Fibroblast of lung (primary cell): ENCODE data around the gene MKI67.

Experiments
- EZH2 ChIP-seq: IDR thresholded peaks from 2 replicates; pipeline ENCODE4 v1.5.1; 2012; ENCODE audit warnings: low read length, control low read depth, mild to moderate bottlenecking; ENCODE audit errors: missing control alignments
- TF ChIP-seq, protein P1 (sequence below), 2 donors: IDR thresholded peaks in 1 of 2; conservative IDR thresholded peaks in 1 of 2; 1 replicate in 1 of 2; 2 replicates in 1 of 2; pipeline ENCODE4 v1.5.1; 2011 to 2012; ENCODE audit warnings: low read length in 2 of 2, control low read depth in 1 of 2, inconsistent platforms in 1 of 2, low read depth in 1 of 2, mild to moderate bottlenecking in 1 of 2

GRCh38 chr10:128156999-128157755, 31.0 kb upstream of the MKI67 start:
- no peak for TF ChIP-seq EZH2
- TF ChIP-seq, protein P1, sequence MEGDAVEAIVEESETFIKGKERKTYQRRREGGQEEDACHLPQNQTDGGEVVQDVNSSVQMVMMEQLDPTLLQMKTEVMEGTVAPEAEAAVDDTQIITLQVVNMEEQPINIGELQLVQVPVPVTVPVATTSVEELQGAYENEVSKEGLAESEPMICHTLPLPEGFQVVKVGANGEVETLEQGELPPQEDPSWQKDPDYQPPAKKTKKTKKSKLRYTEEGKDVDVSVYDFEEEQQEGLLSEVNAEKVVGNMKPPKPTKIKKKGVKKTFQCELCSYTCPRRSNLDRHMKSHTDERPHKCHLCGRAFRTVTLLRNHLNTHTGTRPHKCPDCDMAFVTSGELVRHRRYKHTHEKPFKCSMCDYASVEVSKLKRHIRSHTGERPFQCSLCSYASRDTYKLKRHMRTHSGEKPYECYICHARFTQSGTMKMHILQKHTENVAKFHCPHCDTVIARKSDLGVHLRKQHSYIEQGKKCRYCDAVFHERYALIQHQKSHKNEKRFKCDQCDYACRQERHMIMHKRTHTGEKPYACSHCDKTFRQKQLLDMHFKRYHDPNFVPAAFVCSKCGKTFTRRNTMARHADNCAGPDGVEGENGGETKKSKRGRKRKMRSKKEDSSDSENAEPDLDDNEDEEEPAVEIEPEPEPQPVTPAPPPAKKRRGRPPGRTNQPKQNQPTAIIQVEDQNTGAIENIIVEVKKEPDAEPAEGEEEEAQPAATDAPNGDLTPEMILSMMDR (conservative IDR thresholded peaks at IDR 0.05 in 1 of 2, IDR thresholded peaks at IDR 0.05 in 1 of 2; ENCODE audit: low read depth in 1 of 2, low read length in 2 of 2): no peak
